ENCODE data around the gene IL22. TPM values are rescaled to one million over a fixed set of nuclear protein-coding genes. Genes with fewer than 3 reads are reported as not detected.

IL22 gene, protein sequence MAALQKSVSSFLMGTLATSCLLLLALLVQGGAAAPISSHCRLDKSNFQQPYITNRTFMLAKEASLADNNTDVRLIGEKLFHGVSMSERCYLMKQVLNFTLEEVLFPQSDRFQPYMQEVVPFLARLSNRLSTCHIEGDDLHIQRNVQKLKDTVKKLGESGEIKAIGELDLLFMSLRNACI
- not detected for total RNA-seq
- not detected for polyA plus RNA-seq

- Histone ChIP-seq H3K27me3 (ENCODE audit: control insufficient read depth in 4 of 4, insufficient read depth in 4 of 4, low read length in 3 of 4) (no peaks in the 10 kb centered on the region), H3K27ac (ENCODE audit: low read depth in 1 of 2, low read length in 2 of 2) (no peak within 1 kb of the TSS), H3K9ac (ENCODE audit: low read depth in 1 of 2, low read length in 2 of 2) (no peak within 1 kb of the TSS), H3K9me3 (ENCODE audit: control insufficient read depth in 4 of 4, low read length in 3 of 4) (no peaks in the 10 kb centered on the region), H3K4me3 (ENCODE audit: low read depth in 1 of 3, low read length in 3 of 3) (no peak within 1 kb of the TSS), H3K36me3 (ENCODE audit: control insufficient read depth in 4 of 4, insufficient read depth in 3 of 4, low read depth in 1 of 4, low read length in 3 of 4) (no peaks in the 10 kb centered on the region), H3K4me1 (ENCODE audit: control insufficient read depth in 4 of 4, insufficient read depth in 4 of 4, low read length in 3 of 4) (no peaks in the 10 kb centered on the region)
- TF ChIP-seq HNF4A (conservative IDR thresholded peaks at IDR 0.05) (no peak), SP1 (IDR thresholded peaks at IDR 0.05) (no peak), RXRA (IDR thresholded peaks at IDR 0.05) (no peak), JUND (IDR thresholded peaks at IDR 0.05) (no peak), RAD21 (IDR thresholded peaks at IDR 0.05) (no peak), EGR1 (IDR thresholded peaks at IDR 0.05; ENCODE audit: low read depth in 2 of 2) (no peak), ZBTB33 (IDR thresholded peaks at IDR 0.05) (no peak)
- DNase-seq (ENCODE audit: low spot score), result no peak
- WGBS, result 84% methylated on average over 7 of the region's 7 CpGs
Measured at GRCh38 chr12:68253504-68253903, at the start of gene IL22. TSS of gene IL22 (minus strand) at chr12:68253604. CDS start at chr12:68253448, 156 bp downstream.

- Histone ChIP-seq H3K9ac (ENCODE audit: low read depth in 1 of 2, low read length in 2 of 2) (no peak overlapping the region), H3K27me3 (ENCODE audit: control insufficient read depth in 4 of 4, insufficient read depth in 4 of 4, low read length in 3 of 4) (no peaks in the 10 kb centered on the region), H3K9me3 (ENCODE audit: control insufficient read depth in 4 of 4, low read length in 3 of 4) (no peaks in the 10 kb centered on the region), H3K4me1 (ENCODE audit: control insufficient read depth in 4 of 4, insufficient read depth in 4 of 4, low read length in 3 of 4) (peaks cover 0 to 16% (median 12%) of the 10 kb centered on the region in 4 donors), H3K36me3 (ENCODE audit: control insufficient read depth in 4 of 4, insufficient read depth in 3 of 4, low read depth in 1 of 4, low read length in 3 of 4) (peaks cover 0 to 3% (median under 1%) of the 10 kb centered on the region in 4 donors), H3K4me3 (ENCODE audit: low read depth in 1 of 3, low read length in 3 of 3) (no peak overlapping the region), H3K27ac (ENCODE audit: low read depth in 1 of 2, low read length in 2 of 2) (no peak overlapping the region)
- 79% methylated on average over 4 of the region's 4 CpGs for WGBS
- TF ChIP-seq FOXA2 (IDR thresholded peaks at IDR 0.05), result no peak
- TF ChIP-seq CTCF (IDR thresholded peaks at IDR 0.05; ENCODE audit: low read depth, low read length, missing input control), result no peak
- TF ChIP-seq EGR1 (IDR thresholded peaks at IDR 0.05; ENCODE audit: low read depth in 2 of 2), result no peak
- TF ChIP-seq, protein P1, sequence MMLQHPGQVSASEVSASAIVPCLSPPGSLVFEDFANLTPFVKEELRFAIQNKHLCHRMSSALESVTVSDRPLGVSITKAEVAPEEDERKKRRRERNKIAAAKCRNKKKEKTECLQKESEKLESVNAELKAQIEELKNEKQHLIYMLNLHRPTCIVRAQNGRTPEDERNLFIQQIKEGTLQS (IDR thresholded peaks at IDR 0.05), result no peak
- TF ChIP-seq ZBTB33 (IDR thresholded peaks at IDR 0.05), result no peak
- TF ChIP-seq RXRA (IDR thresholded peaks at IDR 0.05), result no peak
- no peak for TF ChIP-seq NR2F2 (IDR thresholded peaks at IDR 0.05)
- TF ChIP-seq HNF4A (conservative IDR thresholded peaks at IDR 0.05), result no peak
- no peak for TF ChIP-seq FOXA1 (IDR thresholded peaks at IDR 0.05)
- TF ChIP-seq, protein P2, sequence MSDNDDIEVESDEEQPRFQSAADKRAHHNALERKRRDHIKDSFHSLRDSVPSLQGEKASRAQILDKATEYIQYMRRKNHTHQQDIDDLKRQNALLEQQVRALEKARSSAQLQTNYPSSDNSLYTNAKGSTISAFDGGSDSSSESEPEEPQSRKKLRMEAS (IDR thresholded peaks at IDR 0.05), result no peak
- no peak for TF ChIP-seq JUND (IDR thresholded peaks at IDR 0.05)
- no peak for TF ChIP-seq TAF1 (conservative IDR thresholded peaks at IDR 0.05)
- no peak for TF ChIP-seq REST (IDR thresholded peaks at IDR 0.05)
- no peak for TF ChIP-seq RAD21 (IDR thresholded peaks at IDR 0.05)
- no peak for TF ChIP-seq YY1 (IDR thresholded peaks at IDR 0.05)
- TF ChIP-seq GABPA (IDR thresholded peaks at IDR 0.05 in 1 of 2, conservative IDR thresholded peaks at IDR 0.05 in 1 of 2), result no peak
- no peak for TF ChIP-seq SP1 (IDR thresholded peaks at IDR 0.05)
- TF ChIP-seq HNF4G (IDR thresholded peaks at IDR 0.05), result no peak
- no peak for DNase-seq (ENCODE audit: low spot score)
Measured at GRCh38 chr12:68297929-68298328, 44.5 kb upstream of the IL22 start.
